Ovary (tissue), 3 donors: ENCODE measurements around the gene SLC9A9.

Source experiments
- CTCF ChIP-seq, 3 donors: fragments of 450-650 bp in 2 of 3; fragments of 200-600 bp in 1 of 3; IDR thresholded peaks; one replicate each; pipeline versions ENCODE4 v1.5.1 to v1.8.0; 2016 to 2022; ENCODE audit warnings: antibody characterized with exemption in 3 of 3, mild to moderate bottlenecking in 1 of 3
- EP300 ChIP-seq: sonication (generic); formaldehyde crosslinking; IDR thresholded peaks from one replicate; pipeline ENCODE4 v1.6.1; 2017; ENCODE audit warnings: antibody characterized with exemption
- POLR2A ChIP-seq: fragments of 450-650 bp; IDR thresholded peaks from one replicate; pipeline ENCODE4 v1.6.1; 2017; ENCODE audit warnings: antibody characterized with exemption, mild to moderate bottlenecking, moderate library complexity
- donor health status: DM: no; HTN: no; CAD: no.

DNA sequence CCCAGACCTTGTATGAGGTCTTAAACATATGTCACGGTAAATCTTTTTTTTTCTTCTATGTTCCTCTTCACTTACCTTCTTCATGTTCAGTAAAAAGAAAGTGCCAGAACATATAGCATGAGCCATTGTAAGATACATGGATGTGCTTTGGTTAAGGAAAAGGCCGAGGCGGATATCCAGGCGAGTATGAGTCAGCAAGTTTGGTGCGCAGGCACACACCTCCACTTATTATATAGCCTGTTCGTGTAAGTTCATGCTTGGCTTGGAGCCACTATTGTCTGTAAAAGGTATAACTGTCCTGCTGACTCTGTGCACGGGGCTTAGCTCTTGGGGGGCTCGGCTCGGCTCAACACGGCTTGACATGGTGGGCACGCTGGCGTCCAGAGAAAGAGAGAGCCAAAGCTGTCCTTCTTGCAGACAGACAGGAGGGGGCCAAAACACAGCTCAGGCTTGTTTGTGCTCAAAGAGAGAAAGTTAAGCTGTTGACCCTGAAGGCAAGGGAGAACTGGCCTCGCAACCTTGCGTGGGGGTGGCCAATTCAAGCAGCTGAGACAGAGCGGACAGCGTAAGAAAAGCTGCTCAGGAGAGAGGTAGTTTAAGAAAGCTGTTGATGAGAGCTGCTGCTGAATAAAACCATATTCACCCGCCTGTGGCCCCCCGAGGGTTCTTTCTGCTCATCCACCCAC is 251.2 kb downstream of the SLC9A9 start:
- TF ChIP-seq POLR2A (no peak), CTCF (IDR thresholded peaks at IDR 0.05) (no peak), EP300 (no peak)
